HG03045 (cell line): ENCODE results near the gene TRIM41.
"Not testable (repeated sequence)": the region's sequence is repeated elsewhere in the genome, so short reads cannot be mapped to it uniquely, and the experiment has no call there.

Experiments
- ATAC-seq: cut with Tn5 transposase; IDR thresholded peaks from one replicate; pipeline ENCODE4 v1.9.1; 2021; ENCODE audit warnings: mild to moderate bottlenecking, moderate library complexity; ENCODE audit not compliant: unreplicated experiment

The TRIM41 gene

DNA sequence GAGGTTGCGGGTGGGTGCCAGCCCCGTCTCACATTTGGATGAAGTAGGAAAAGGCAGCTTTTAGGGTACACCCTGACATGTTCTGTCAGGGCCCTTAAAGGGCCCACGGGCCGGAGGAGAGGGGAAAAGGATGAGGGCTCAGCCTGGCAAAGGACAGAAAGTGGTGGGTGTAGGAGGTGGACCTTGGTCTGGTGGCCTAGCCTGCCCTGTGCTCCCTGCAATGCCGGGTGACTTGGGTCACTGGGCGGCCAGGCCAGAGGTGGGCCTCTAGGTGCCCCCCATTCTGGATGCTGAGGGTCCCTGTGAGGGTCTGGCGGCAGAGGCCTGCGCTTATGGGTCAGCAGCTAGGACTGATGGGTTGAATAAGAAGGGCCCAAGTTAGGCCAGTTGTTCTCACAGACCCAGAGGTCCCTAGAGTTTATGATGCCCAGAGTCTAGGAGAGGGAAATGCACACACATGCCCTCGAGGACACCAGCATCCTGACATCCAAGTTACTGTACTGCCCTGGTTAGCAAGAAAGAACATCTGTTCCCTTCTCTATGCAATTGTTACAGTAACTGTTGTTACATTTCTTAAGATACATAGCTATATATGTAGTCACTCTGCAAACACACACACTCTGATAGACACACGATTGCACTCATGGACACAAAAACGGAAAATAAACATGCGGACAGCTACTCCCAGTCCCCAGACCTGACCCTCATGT lies 30.6 kb upstream of the TRIM41 start:
- no peak for ATAC-seq

GRCh38 chr5:181193656-181194055 lies 29.4 kb upstream of the TRIM41 start:
- ATAC-seq, result no peak

GRCh38 chr5:181194489-181195248 lies 28.4 kb upstream of the TRIM41 start:
- no peak for ATAC-seq

DNA sequence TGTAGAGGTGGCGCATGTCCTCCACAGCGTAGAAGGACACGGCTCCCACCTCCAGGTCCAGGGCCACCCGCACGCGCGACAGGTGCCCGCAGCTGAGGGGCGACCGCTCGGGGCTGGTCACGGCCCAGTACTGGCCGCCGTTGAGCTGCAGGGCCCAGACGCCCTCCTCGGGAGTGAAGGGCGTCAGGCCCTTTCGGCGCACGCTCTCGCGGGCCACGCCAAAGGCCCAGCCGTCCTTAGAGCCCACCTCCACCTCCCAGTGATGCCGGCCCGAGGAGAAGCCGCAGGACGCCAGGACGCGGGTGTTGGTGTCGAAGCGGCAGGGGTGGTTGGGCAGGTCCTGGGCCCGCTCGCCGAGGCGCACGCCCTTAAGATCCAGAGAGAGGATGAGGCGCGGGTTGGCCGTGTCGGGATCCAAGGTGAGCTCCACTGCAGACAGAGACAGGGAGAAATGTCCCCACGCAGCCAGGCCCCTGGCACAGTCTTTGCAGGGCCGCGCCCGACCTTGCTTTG lies 27.8 kb upstream of the TRIM41 start:
- ATAC-seq, result no peak

DNA sequence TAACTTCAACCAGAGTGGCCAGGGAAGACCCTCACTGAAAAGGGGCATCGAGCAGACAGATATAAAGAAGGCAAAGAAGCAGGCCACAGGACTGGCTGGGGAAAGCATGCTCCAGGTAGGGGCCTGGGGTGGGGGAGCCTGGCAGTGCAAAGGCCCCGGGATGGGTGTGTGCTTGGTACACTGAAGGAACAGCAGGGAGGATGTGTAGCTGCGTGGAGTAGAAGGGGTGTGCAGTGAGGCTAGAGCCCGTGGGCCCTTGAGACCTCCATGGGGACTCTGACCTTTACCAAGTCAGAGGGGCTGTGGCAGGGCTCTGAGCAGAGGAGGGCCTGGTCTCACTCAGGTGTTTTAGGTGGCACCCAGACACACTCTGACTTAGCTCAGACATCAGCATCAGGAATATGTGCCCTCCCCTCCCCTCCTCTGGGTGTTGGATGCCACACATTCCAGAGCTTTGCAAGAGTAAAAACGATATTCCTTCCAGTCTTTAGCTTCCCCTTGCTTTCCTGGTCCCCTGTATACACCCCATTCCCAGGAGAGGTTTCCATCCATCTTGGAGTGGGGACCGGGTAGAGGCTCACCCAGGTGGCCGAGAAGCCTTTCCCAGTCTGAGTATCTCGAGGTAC lies 25.6 kb upstream of the TRIM41 start:
- ATAC-seq, result no peak

- ATAC-seq, result no peak
Measured at GRCh38 chr5:181198106-181198685, 24.9 kb upstream of the TRIM41 start.

DNA sequence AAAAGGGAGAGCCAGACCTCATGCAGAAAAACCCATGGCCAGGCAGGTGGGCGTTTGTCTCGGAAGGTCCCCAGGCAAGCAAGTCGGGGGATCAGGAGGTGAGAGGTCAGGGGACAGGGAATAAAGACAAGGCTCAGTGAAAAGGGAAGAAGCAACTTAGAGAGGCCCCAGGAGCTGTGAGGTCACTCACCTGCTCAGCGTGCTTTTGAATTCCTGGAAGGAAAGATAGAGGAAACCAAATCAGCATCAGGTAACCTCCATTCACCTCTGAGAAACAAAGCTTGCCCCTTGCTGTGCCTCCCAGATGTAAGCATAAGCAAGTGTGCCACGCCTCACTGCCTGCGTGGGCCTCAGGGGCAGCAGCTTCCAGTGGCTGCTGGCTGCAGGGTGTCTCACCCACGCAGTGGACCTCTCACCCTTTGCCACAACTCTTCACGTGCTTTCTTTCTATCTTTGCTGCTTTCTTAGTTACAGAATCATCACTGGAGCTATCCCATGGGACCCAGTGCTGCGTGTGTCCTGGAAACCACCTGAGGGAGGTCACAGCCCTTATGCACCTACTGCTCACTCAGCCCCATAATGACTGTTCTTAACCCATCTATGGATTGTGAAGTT lies 24.1 kb upstream of the TRIM41 start:
- peak; percentile 47 for ATAC-seq

- ATAC-seq, result no peak
Measured at GRCh38 chr5:181199881-181200638, 23.0 kb upstream of the TRIM41 start.

GRCh38 chr5:181200816-181201215 lies 22.3 kb upstream of the TRIM41 start:
- ATAC-seq, result no peak

DNA sequence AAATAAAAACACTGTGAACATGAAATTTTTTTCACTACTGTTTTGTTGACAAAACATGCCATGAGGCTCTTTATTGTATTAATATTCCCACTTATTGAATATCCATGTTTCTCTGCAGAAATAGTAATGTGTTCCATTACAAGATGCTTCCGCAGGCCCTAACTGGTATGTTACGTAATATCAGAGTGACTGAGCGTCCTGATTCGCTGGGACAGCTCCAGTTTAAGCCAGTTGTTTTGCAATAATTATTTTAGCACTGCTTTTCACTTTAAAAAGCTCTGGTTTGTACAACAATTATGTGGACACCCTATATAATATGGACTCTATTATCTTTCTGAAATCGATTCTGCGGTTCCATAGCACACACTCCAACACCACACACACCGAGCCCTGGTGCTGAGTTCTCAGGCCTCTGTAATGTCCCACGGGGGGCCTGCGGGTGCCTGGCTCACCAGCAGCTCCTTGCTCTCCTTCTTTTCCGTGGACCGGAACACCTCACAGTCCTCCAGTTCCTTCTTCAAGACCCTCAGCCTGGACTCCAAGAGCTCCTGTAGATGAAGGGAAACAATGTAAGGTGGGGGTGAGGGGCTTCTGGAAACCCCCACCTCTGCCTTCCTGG lies 19.9 kb upstream of the TRIM41 start:
- no peak for ATAC-seq

- ATAC-seq, result no peak
Measured at GRCh38 chr5:181203777-181204112, 19.3 kb upstream of the TRIM41 start.

- no peak for ATAC-seq
Measured at GRCh38 chr5:181204113-181204825, 18.8 kb upstream of the TRIM41 start.

GRCh38 chr5:181204826-181205760 lies 18.0 kb upstream of the TRIM41 start, which contains the start of gene TRIM7:
Gene TRIM7, minus strand, starts transcription at chr5:181205196. Its CDS starts 86 bp downstream, at chr5:181205110.
- ATAC-seq, result no peak

GRCh38 chr5:181205761-181206649 lies 17.1 kb upstream of the TRIM41 start:
- ATAC-seq, result no peak

DNA sequence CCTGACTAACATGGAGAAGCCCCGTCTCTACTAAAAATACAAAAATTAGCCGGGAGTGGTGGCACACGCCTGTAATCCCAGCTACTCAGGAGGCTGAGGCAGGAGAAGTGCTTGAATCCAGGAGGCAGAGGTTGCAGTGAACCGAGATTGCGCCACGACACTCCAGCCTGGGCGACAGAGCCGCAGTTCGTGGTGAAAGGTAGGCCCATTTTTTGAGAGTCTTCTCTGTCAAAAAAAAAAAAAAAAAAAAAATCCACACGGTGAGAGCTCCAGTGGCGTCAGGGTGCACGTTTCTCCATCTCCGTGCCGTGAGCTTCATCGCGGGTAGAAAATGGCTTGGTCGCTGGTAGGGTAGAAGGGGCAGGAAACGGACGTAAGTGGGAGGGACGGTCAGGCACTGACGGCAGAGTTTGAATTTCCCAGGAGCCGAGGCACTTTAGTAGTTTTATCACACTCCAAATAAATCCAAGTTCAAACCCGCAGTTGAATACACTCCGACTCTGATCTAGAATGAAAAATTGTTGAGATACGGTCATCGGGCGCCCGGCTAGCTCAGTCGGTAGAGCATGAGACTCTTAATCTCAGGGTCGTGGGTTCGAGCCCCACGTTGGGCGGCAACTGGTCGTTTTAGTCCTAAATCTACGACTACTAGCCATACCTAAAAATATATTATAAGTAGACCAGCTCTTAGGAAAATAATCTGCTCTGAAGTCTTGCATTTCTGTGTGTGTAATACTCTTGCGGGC lies 15.7 kb upstream of the TRIM41 start:
- peak; percentile 36 for ATAC-seq

DNA sequence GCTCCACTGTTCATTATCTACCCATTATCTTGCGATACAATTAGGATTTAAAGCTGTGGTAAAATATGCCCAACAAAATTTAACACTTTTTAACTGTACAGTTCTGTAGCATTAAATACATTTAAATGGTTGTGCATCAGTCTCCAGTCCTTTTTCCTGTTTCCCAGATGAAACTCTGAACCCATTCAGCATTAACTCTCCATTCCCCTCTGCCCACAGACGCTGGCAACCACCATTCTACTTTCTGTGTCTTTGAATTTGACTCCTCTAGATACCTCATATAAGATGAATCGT lies 15.2 kb upstream of the TRIM41 start:
- ATAC-seq, result no peak

- ATAC-seq, result not testable (repeated sequence)
Measured at GRCh38 chr5:181209006-181209405, 14.1 kb upstream of the TRIM41 start.
